ENCODE results near the gene MYOCD.
"Not testable (repeated sequence)": the region's sequence is repeated elsewhere in the genome, so short reads cannot be mapped to it uniquely, and the experiment has no call there.

Gene MYOCD

GRCh38 chr17:12631076-12631475 lies 34.6 kb upstream of the MYOCD start:
- Mint-ChIP-seq H3K4me1 (peaks cover 28% of the 10 kb centered on the region), H3K27ac (peak overlapping the region; percentile 19), H3K36me3 (ENCODE audit: low read depth) (no peaks in the 10 kb centered on the region), H3K4me3 (no peak overlapping the region), H3K9me3 (no peaks in the 10 kb centered on the region), H3K27me3 (ENCODE audit: low read depth, poor library complexity) (peaks cover 4% of the 10 kb centered on the region)
- TF ChIP-seq CTCF (IDR thresholded peaks at IDR 0.05), result no peak
- no peak for DNase-seq

GRCh38 chr17:12632785-12633184 lies 32.9 kb upstream of the MYOCD start:
- Mint-ChIP-seq H3K4me1 (peaks cover 28% of the 10 kb centered on the region), H3K36me3 (ENCODE audit: low read depth) (no peaks in the 10 kb centered on the region), H3K27me3 (ENCODE audit: low read depth, poor library complexity) (no peaks in the 10 kb centered on the region), H3K4me3 (no peak overlapping the region), H3K9me3 (no peaks in the 10 kb centered on the region), H3K27ac (no peak overlapping the region)
- DNase-seq, result no peak
- no peak for TF ChIP-seq CTCF (IDR thresholded peaks at IDR 0.05)

GRCh38 chr17:12634789-12635414 lies 30.8 kb upstream of the MYOCD start:
- H3K4me3 Mint-ChIP-seq, result no peak overlapping the region
- peaks cover 28% of the 10 kb centered on the region for H3K4me1 Mint-ChIP-seq
- no peak overlapping the region for H3K27ac Mint-ChIP-seq
- no peaks in the 10 kb centered on the region for H3K27me3 Mint-ChIP-seq (ENCODE audit: low read depth, poor library complexity)
- no peaks in the 10 kb centered on the region for H3K9me3 Mint-ChIP-seq
- H3K36me3 Mint-ChIP-seq (ENCODE audit: low read depth), result no peaks in the 10 kb centered on the region
- no peak for TF ChIP-seq CTCF (IDR thresholded peaks at IDR 0.05)
- DNase-seq, result no peak

- not testable (repeated sequence) for H3K4me3 Mint-ChIP-seq; H3K27ac Mint-ChIP-seq; H3K9me3 Mint-ChIP-seq; DNase-seq; H3K36me3 Mint-ChIP-seq (ENCODE audit: low read depth); H3K27me3 Mint-ChIP-seq (ENCODE audit: low read depth, poor library complexity)
- peaks cover 21% of the 10 kb centered on the region for H3K4me1 Mint-ChIP-seq
These were observed 29.7 kb upstream of the MYOCD start for GRCh38 chr17:12635996-12636395.

- Mint-ChIP-seq H3K27me3 (ENCODE audit: low read depth, poor library complexity) (no peaks in the 10 kb centered on the region), H3K4me3 (no peak overlapping the region), H3K4me1 (peaks cover 14% of the 10 kb centered on the region), H3K27ac (no peak overlapping the region), H3K36me3 (ENCODE audit: low read depth) (no peaks in the 10 kb centered on the region), H3K9me3 (no peaks in the 10 kb centered on the region)
- no peak for DNase-seq
- TF ChIP-seq CTCF (IDR thresholded peaks at IDR 0.05), result no peak
These were observed 28.7 kb upstream of the MYOCD start for GRCh38 chr17:12637015-12637414.

GRCh38 chr17:12637745-12638651 lies 27.7 kb upstream of the MYOCD start:
- no peak for TF ChIP-seq CTCF (IDR thresholded peaks at IDR 0.05)
- H3K4me1 Mint-ChIP-seq, result peaks cover 10% of the 10 kb centered on the region
- no peak overlapping the region for H3K27ac Mint-ChIP-seq
- no peaks in the 10 kb centered on the region for H3K27me3 Mint-ChIP-seq (ENCODE audit: low read depth, poor library complexity)
- no peaks in the 10 kb centered on the region for H3K36me3 Mint-ChIP-seq (ENCODE audit: low read depth)
- DNase-seq, result no peak
- H3K4me3 Mint-ChIP-seq, result no peak overlapping the region
- H3K9me3 Mint-ChIP-seq, result no peaks in the 10 kb centered on the region

Measured in nephron progenitor cell (in vitro differentiated cells).